Measurements from ENCODE around the gene PCBP3.

GRCh38 chr21:45871616-45872236 lies 228.2 kb downstream of the PCBP3 start:
- no peak for TF ChIP-seq CTCF (IDR thresholded peaks at IDR 0.05; ENCODE audit: extremely low read depth in 1 of 2, insufficient read depth in 1 of 2, low read depth in 1 of 2, low read length in 2 of 2)
- no peak for TF ChIP-seq POLR2A (IDR thresholded peaks at IDR 0.05; ENCODE audit: low read depth, low read length)

Measured in endothelial cell of umbilical vein (primary cell).